ENCODE results near the gene DNAI2. TPM values are rescaled to one million over a fixed set of nuclear protein-coding genes. Genes with fewer than 3 reads are reported as not detected.
A peak's percentile ranks its signal among the peaks of the same experiment; 100 is the strongest.

The DNAI2 gene, protein sequence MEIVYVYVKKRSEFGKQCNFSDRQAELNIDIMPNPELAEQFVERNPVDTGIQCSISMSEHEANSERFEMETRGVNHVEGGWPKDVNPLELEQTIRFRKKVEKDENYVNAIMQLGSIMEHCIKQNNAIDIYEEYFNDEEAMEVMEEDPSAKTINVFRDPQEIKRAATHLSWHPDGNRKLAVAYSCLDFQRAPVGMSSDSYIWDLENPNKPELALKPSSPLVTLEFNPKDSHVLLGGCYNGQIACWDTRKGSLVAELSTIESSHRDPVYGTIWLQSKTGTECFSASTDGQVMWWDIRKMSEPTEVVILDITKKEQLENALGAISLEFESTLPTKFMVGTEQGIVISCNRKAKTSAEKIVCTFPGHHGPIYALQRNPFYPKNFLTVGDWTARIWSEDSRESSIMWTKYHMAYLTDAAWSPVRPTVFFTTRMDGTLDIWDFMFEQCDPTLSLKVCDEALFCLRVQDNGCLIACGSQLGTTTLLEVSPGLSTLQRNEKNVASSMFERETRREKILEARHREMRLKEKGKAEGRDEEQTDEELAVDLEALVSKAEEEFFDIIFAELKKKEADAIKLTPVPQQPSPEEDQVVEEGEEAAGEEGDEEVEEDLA
- 1 to 10 TPM in 1 of 2 experiments, under 1 TPM in 1; 0.35 to 1.3 TPM for total RNA-seq

DNA sequence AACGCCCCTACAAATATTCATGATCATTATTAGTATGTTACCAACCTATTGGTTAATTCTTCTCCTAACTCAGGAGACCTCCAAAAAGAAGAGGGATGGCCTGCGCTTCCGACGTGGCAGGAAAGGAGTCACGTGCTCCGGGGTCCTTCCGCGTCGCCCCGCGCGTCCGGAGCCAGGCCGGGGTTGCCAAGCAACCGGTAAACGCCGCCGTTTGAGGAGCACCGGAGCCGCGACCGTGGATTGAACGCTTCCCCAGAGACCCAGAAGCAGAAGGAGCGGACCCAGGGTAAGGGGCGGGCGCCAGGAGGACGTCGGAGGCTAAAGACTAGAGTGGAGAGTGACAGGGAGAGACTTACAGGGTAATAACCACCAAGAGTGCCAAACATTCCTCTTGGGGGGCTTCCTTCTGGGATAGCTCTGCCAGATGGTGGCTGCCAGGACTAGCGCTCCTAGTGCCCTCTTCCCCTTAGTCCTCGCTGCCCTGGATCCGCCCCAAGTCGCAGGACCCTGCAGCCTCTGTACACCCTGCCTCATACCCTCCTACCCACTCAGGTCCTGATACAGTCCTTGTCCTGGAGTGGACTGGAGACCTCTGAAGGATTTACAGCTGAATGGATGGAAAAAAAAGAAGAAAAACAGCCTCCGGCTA, at the start of gene DNAI2:
Gene DNAI2, plus strand, starts transcription at position 175 of the 649 bp plus-strand sequence. CDS start 7,584 bp downstream, outside the sequence.
- Mint-ChIP-seq H3K9me3 (ENCODE audit: low read depth) (no peaks in the 10 kb centered on the region), H3K27ac (peak within 1 kb of the TSS; percentile 78), H3K36me3 (no peaks in the 10 kb centered on the region), H3K4me3 (peak within 1 kb of the TSS; percentile 48), H3K27me3 (no peaks in the 10 kb centered on the region), H3K4me1 (peaks cover 22% of the 10 kb centered on the region)
- ATAC-seq (peak; percentile 57), DNase-seq (no peak)
- CTCF ChIA-PET = interaction anchor here (1.1 to 1.5 kb wide), 3 partner anchors 11 to 63 kb away, joined by 3 to 6 read pairs (median 4); no protein-coding TSS in a partner anchor

DNA sequence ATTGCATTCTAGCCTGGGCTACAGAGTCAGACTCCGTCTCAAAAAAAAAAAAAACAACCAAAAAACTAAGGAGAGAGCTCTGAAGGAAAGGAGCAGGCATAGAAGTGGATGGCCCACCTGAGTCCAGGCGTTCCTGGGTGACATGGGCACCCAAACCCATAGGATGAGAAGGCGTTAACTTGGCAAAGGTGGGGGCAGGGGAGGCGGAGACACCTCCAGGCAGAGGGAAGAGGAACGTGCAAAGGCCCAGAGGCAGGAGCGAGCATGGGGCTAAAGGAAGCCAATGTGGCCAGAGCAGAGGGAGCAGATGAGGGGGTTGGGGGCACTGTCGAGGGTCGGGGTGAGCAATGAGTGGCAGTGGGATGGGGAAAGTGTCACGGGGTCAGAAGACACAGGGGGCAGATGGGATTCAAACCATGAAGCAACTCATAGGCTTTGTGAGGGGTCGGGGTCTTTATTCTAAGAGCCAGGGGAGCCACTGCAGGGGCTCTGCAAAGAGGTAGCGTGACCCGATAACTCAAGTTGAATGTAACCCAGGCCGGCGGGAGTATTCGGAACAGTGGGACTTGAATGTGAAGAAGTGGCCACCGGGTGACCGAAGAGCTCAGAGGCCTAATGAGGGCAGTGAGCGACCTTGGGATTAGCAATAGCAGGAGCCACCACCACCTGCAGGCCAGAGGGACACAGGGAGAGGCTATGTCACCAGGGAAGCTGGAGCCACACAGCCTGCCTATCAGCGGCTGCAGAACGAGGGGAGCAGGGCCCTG, 48.9 kb upstream of the DNAI2 start:
- DNase-seq = no peak
- no peak overlapping the region for H3K27ac Mint-ChIP-seq

DNA sequence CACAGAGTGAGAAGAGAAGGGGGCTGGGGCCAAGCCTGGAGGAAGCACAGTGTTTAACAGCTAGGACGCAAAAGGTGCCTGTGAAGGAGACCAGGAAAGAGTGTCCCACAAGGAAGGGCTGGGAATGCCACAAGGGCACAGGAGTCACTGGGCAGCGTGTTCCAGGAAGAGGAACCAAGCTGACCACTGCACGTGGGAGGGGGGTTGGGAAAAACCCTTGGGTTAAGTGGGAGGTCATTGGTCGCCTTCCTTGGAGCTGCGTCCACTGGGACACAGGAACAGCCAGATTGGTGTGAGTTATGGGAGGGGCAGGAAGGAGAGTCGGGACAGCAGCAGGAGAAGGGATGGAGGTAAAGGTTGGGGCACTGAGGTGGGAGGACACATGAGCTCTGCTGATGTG, 47.8 kb upstream of the DNAI2 start:
- Mint-ChIP-seq H3K4me3 (no peak overlapping the region), H3K27me3 (no peaks in the 10 kb centered on the region), H3K27ac (no peak overlapping the region), H3K36me3 (no peaks in the 10 kb centered on the region), H3K4me1 (no peaks in the 10 kb centered on the region), H3K9me3 (ENCODE audit: low read depth) (no peaks in the 10 kb centered on the region)
- DNase-seq = no peak
- no peak for ATAC-seq
- CTCF ChIA-PET = no interaction called here

More for the DNA sequence above, 48.9 kb upstream of the DNAI2 start:
- Mint-ChIP-seq H3K4me3 (no peak overlapping the region), H3K36me3 (no peaks in the 10 kb centered on the region), H3K9me3 (ENCODE audit: low read depth) (no peaks in the 10 kb centered on the region), H3K4me1 (no peaks in the 10 kb centered on the region), H3K27me3 (no peaks in the 10 kb centered on the region)
- CTCF ChIA-PET = no interaction called here
- ATAC-seq = no peak

DNA sequence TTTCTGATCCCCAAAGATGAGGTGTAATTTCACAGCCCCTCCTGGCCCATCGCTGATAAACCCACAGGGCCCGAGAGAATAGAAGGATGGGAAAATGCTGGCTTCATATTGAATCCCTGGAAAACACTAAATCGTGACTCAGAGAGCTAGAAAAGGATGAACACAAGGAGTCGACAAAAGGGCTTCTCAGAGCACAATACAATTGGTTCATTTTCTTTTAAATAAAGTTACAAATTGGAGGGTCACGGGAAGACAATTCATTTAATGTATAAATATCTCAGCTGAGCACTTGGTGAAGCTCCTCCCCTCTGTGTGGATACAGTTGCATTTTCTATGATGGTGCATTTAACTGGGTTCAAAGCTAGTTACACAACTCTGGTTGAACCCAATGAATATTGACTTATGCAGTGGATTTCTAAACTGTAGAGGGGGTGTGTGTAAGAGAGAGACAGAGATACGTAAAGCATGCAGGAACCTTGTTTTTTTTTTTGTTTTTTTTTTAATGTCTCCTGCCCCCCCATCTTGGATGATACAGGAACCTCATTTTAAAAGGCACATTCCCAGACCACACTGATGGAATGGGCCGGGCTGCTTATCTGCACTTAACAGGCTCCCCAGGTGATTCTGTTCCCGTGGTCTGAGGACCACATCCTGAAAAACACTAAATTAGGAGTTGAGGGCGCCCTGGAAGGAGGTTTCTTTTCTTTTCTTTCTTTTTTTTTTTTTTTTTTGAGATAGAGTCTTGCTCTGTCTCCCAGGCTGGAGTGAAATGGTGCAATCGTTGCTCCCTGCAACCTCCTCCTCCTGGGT, 46.6 kb upstream of the DNAI2 start:
- H3K4me3 Mint-ChIP-seq = no peak overlapping the region
- CTCF ChIA-PET = no interaction called here
- no peak for DNase-seq
- no peak overlapping the region for H3K27ac Mint-ChIP-seq
- H3K36me3 Mint-ChIP-seq = no peaks in the 10 kb centered on the region
- H3K9me3 Mint-ChIP-seq (ENCODE audit: low read depth) = no peaks in the 10 kb centered on the region
- no peaks in the 10 kb centered on the region for H3K4me1 Mint-ChIP-seq
- H3K27me3 Mint-ChIP-seq = no peaks in the 10 kb centered on the region
- ATAC-seq = no peak

DNA sequence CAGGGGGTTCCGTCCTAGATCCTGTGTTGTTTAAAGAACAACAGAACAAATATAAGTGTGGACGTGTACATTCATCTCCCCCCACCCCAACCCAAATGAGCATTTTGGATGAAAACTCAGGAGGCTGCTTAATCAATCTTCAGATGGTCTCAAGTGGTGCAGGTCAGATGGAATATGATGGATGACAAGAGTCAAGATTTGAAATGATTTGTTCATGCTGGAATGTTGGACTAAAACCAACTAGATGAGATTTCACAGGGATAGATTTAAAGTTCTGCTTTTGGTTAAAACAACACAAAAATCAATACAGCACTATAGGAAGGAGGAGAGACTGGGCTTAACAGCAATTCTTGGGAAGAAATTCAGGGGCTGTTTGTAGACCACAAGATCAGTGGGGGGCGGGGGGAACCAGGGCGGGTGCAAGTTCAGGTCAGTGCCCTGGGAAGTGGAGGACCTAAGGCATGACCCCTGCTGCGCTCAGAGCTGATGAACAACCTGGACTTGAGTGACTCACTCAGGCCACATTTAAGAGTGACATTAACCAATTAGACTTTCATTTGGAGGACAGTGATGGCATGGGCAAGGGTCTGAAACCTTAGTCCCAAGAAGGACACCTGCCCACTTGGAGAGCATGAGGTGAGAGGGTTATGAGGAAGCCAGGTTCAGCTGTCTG, 45.6 kb upstream of the DNAI2 start:
- ATAC-seq = no peak
- H3K27ac Mint-ChIP-seq = no peak overlapping the region
- H3K27me3 Mint-ChIP-seq = no peaks in the 10 kb centered on the region
- no peaks in the 10 kb centered on the region for H3K9me3 Mint-ChIP-seq (ENCODE audit: low read depth)
- no peaks in the 10 kb centered on the region for H3K36me3 Mint-ChIP-seq
- no peaks in the 10 kb centered on the region for H3K4me1 Mint-ChIP-seq
- no peak for DNase-seq
- H3K4me3 Mint-ChIP-seq = no peak overlapping the region
- CTCF ChIA-PET = interaction anchor here (1.4 kb wide), 1 partner anchor 68 kb away, joined by 5 read pairs; no protein-coding TSS in a partner anchor

DNA sequence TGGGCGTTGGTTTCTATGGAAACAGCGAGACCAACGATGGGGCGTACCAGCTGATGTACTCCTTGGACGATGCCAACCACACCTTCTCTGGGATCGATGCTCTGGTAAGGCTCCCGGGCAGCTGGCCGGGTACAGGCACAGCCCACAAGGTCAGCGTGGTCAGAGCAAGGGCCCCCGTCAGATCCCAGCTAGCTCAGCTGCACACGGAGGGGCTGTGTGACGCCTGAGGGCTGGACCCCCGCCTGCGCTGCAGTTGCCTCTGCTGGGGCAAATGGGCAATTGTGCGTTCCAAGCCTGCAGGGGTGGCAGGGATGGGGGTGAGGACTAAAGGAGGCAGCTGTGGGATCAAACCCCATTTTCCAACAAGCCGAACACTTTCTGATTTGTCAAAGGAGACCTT, 43.1 kb upstream of the DNAI2 start:
- Mint-ChIP-seq H3K27ac (no peak overlapping the region), H3K27me3 (no peaks in the 10 kb centered on the region), H3K4me3 (no peak overlapping the region), H3K36me3 (no peaks in the 10 kb centered on the region), H3K4me1 (no peaks in the 10 kb centered on the region), H3K9me3 (ENCODE audit: low read depth) (no peaks in the 10 kb centered on the region)
- ATAC-seq = no peak
- CTCF ChIA-PET = no interaction called here
- no peak for DNase-seq

DNA sequence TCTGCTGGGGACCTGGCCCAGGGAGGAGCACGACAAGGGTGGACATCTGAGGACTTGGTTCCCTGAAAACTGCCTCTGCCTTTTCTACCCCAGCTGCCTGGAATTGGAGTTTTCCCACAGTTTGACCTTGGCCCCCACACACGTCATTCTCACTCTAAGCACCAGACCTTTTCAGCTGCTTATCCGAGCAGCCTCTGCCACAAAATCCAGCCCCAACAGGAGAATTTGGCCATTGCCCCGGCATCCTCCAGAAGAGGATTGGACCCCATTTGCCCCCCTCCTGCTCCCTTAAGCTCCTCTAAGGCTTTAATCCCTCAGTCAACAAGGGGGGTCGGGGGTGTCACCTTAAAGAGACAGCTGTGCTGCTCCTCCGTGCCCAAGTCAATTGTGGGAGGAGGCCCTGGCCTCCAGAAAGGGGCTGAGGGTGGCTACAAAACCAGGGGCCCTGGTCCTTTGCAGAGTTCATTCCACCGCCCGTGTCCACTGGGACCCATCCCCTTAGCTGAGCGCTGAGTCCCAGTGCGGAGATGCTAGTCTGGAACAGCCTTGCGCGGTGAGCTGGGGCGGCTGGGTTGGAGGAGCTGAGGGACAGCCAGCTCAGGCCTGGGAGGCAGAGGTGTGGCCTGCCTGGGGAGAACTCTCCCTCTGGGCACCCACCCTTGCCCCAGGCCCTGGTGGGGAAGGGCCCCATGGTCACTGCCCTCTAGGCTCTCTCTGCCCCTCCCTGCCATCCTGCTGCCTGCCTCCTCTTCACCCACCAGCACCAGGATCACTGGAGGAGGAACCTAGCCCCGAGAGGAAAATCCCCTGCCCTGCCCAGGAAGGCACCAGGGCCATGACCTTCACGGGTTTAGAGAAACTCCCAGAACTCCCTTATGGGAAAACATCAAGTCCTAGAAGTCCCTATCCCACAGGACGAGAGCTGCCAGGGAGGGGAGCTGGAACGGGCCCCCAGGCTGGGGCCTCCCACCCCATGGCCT, 41.8 kb upstream of the DNAI2 start:
- DNase-seq (no peak), ATAC-seq (no peak)
- Mint-ChIP-seq H3K9me3 (ENCODE audit: low read depth) (no peaks in the 10 kb centered on the region), H3K4me1 (no peaks in the 10 kb centered on the region), H3K27ac (no peak overlapping the region), H3K36me3 (no peaks in the 10 kb centered on the region), H3K4me3 (no peak overlapping the region), H3K27me3 (no peaks in the 10 kb centered on the region)
- CTCF ChIA-PET = interaction anchor here (1.1 kb wide), 1 partner anchor 64 kb away, joined by 4 read pairs; no protein-coding TSS in a partner anchor

DNA sequence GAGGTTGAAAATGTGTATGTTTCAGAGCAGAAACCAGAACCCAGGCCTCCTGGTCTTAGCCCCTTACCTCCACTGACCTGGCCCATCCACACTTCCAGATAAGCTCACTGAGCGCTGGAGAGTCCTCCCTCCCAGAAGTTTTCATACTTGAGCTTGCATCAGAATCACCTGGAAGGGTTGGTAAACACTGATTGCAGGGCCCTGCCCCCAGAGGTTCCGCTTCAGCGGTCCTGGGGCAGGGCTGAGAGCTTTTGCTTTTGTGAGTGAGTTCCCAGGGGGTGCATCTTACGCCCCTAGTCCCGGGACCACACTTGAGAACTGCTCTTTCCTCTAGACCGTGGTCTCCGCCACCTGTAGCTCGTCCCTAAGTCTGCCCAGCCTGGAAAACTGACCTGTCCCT, 40.1 kb upstream of the DNAI2 start:
- no peak for ATAC-seq
- Mint-ChIP-seq H3K4me1 (no peaks in the 10 kb centered on the region), H3K27ac (no peak overlapping the region), H3K36me3 (no peaks in the 10 kb centered on the region), H3K4me3 (no peak overlapping the region), H3K9me3 (ENCODE audit: low read depth) (no peaks in the 10 kb centered on the region), H3K27me3 (no peaks in the 10 kb centered on the region)
- DNase-seq = no peak
- CTCF ChIA-PET = no interaction called here

DNA sequence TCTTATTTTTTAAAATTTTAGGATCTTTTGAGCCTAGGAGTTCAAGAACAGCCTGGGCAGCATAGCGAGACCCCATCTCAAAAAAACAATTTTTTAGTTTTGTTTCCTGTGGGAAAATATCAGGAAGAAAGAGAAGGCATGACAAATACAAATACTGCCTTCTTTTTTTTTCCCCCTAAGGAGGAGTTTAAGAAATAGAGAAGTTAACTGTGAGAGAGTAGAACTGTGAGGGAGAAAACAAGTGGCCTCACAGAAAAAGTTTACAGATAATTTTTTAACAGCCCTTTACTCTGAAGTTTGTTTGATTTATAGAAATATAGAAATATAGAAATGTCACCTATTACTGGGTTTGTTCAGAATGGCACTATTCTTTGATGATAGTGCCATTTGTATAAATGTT, 39.5 kb upstream of the DNAI2 start:
- Mint-ChIP-seq H3K27ac (no peak overlapping the region), H3K9me3 (ENCODE audit: low read depth) (no peaks in the 10 kb centered on the region), H3K36me3 (no peaks in the 10 kb centered on the region), H3K27me3 (no peaks in the 10 kb centered on the region), H3K4me3 (no peak overlapping the region), H3K4me1 (no peaks in the 10 kb centered on the region)
- no peak for DNase-seq
- CTCF ChIA-PET = no interaction called here
- no peak for ATAC-seq

DNA sequence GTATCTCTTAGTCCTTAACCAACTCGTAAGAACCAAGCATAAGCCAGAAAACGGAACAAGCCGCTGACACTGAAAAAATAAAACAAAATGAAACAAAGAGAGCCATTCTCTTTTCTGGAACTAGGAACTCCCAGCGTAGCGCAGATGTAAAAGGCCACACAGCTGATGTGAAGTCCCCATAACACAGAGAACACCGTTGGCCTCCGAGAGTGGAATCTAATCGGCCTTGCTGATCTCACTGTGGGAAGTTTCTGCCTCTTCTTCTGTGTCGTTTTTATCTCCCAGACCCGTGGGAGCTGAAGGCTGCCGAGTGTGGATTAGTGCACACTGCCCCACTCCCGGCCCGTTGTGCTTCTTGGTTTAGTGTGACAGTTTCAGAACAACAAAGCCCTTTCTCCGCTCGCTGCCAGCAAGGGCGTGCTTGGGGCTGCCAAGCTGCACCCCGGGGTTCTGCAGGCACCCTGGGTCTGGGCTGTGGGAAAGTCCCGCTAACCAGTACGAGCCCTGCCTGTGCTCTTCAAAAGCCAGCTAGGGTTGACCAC, 38.9 kb upstream of the DNAI2 start:
- Mint-ChIP-seq H3K36me3 (no peaks in the 10 kb centered on the region), H3K9me3 (ENCODE audit: low read depth) (no peaks in the 10 kb centered on the region), H3K27me3 (no peaks in the 10 kb centered on the region), H3K27ac (no peak overlapping the region), H3K4me1 (no peaks in the 10 kb centered on the region), H3K4me3 (no peak overlapping the region)
- CTCF ChIA-PET = no interaction called here
- ATAC-seq = no peak
- DNase-seq = no peak

DNA sequence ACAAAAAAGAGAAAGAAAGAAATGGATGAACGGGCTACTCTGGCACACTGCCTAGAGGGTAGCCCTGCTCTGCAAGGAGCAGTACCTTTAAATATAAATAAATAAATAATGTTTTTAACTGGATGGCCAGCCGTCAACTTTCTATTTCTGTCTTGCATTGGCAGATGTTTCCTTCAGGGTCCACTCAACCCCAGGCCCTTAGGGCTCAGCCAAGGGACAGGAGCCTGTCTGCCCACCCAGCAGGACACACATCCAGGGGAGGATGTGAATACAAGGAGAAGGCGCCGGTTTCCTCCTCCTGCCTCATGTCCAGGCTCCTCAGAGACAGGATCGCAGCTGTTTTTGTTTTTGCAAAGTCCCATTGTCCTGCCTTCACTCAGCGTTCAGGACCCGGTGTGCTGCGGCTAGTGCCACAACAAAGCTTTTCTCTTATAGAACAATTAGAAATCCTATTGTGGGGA, 38.1 kb upstream of the DNAI2 start:
- no peaks in the 10 kb centered on the region for H3K4me1 Mint-ChIP-seq
- no peak for ATAC-seq
- H3K4me3 Mint-ChIP-seq = no peak overlapping the region
- CTCF ChIA-PET = no interaction called here
- no peak overlapping the region for H3K27ac Mint-ChIP-seq
- no peaks in the 10 kb centered on the region for H3K27me3 Mint-ChIP-seq
- no peaks in the 10 kb centered on the region for H3K9me3 Mint-ChIP-seq (ENCODE audit: low read depth)
- DNase-seq = no peak
- no peaks in the 10 kb centered on the region for H3K36me3 Mint-ChIP-seq
